H9 (cell line): ENCODE data around the gene TBC1D19. TPM values are rescaled to one million over a fixed set of nuclear protein-coding genes. Genes with fewer than 3 reads are reported as not detected.

Experiments used
- DNase-seq: peaks from one replicate; pipeline ENCODE4 v3.0.0-alpha.2; 2017
- H2AFZ ChIP-seq: one replicate; pipeline ENCODE4 v1.6.1; 2013; ENCODE audit warnings: mild to moderate bottlenecking, low read length, control low read depth, moderate library complexity
- H2AK5ac ChIP-seq: 2 replicates; pipeline ENCODE4 v1.6.1; 2013; ENCODE audit warnings: low read length, control low read depth, mixed read lengths; ENCODE audit not compliant: insufficient read length
- H2BK120ac ChIP-seq: one replicate; pipeline ENCODE4 v1.6.1; 2013; ENCODE audit warnings: low read depth, mild to moderate bottlenecking, low read length, control low read depth, inconsistent platforms; ENCODE audit not compliant: poor library complexity, severe bottlenecking
- H2BK12ac ChIP-seq: 2 replicates; pipeline ENCODE4 v1.6.1; 2013; ENCODE audit warnings: low read length, control low read depth, mixed read lengths, low read depth; ENCODE audit not compliant: insufficient read length
- H2BK15ac ChIP-seq: 2 replicates; pipeline ENCODE4 v1.6.1; 2013; ENCODE audit warnings: low read depth, low read length, control low read depth
- H2BK20ac ChIP-seq: one replicate; pipeline ENCODE4 v1.6.1; 2013; ENCODE audit warnings: low read depth, mild to moderate bottlenecking, low read length, control low read depth, inconsistent platforms; ENCODE audit not compliant: poor library complexity, severe bottlenecking
- H2BK5ac ChIP-seq: 2 replicates; pipeline ENCODE4 v1.6.1; 2013; ENCODE audit warnings: low read length, control low read depth, mixed read lengths; ENCODE audit not compliant: insufficient read length
- H3K14ac ChIP-seq: 2 replicates; pipeline ENCODE4 v1.6.1; 2013; ENCODE audit warnings: low read length, control low read depth; ENCODE audit not compliant: insufficient read depth
- H3K18ac ChIP-seq: 2 replicates; pipeline ENCODE4 v1.6.1; 2013; ENCODE audit warnings: low read depth, mild to moderate bottlenecking, mixed read lengths, low read length, control low read depth; ENCODE audit not compliant: insufficient read length
- H3K23ac ChIP-seq: 2 replicates; pipeline ENCODE4 v1.6.1; 2013; ENCODE audit warnings: low read length, control low read depth, mixed read lengths, low read depth; ENCODE audit not compliant: insufficient read length
- H3K23me2 ChIP-seq: 2 replicates; pipeline ENCODE4 v1.6.1; 2013; ENCODE audit warnings: low read depth, mild to moderate bottlenecking, mixed read lengths, low read length, control low read depth; ENCODE audit not compliant: insufficient read length, poor library complexity, severe bottlenecking
- H3K27ac ChIP-seq: 2 replicates; pipeline ENCODE4 v1.5.1; 2013; ENCODE audit warnings: low read length, control low read depth, mixed read lengths, low read depth; ENCODE audit not compliant: insufficient read length
- H3K27me3 ChIP-seq: 2 replicates; pipeline ENCODE4 v1.6.1; 2013; ENCODE audit warnings: low read length, control low read depth, inconsistent platforms; ENCODE audit not compliant: insufficient read depth
- H3K4ac ChIP-seq: 2 replicates; pipeline ENCODE4 v1.6.1; 2013; ENCODE audit warnings: low read depth, mild to moderate bottlenecking, control low read depth, inconsistent platforms, low read length, moderate library complexity
- H3K4me1 ChIP-seq: 2 replicates; pipeline ENCODE4 v1.6.1; 2013; ENCODE audit warnings: low read length, control low read depth, inconsistent platforms; ENCODE audit not compliant: insufficient read depth
- H3K4me2 ChIP-seq: 2 replicates; pipeline ENCODE4 v1.6.1; 2013; ENCODE audit warnings: low read length, control low read depth, mixed read lengths; ENCODE audit not compliant: insufficient read length, insufficient read depth
- H3K56ac ChIP-seq: 2 replicates; pipeline ENCODE4 v1.6.1; 2013; ENCODE audit warnings: low read depth, mild to moderate bottlenecking, mixed read lengths, low read length, control low read depth; ENCODE audit not compliant: insufficient read length
- H3K79me1 ChIP-seq: 2 replicates; pipeline ENCODE4 v1.6.1; 2013; ENCODE audit warnings: low read depth, mild to moderate bottlenecking, moderate library complexity, low read length, control low read depth, inconsistent platforms; ENCODE audit not compliant: insufficient read depth, poor library complexity, severe bottlenecking
- H3K79me2 ChIP-seq: 2 replicates; pipeline ENCODE4 v1.6.1; 2013; ENCODE audit warnings: low read length, control low read depth, inconsistent platforms; ENCODE audit not compliant: insufficient read depth
- H3K9ac ChIP-seq: 2 replicates; pipeline ENCODE4 v1.6.1; 2013; ENCODE audit warnings: low read length, control low read depth, mixed read lengths; ENCODE audit not compliant: insufficient read length; ENCODE audit errors: extremely low read depth
- H3K9me3 ChIP-seq: one replicate; pipeline ENCODE4 v1.6.1; 2013; ENCODE audit warnings: low read depth, low read length, inconsistent platforms; ENCODE audit not compliant: control insufficient read depth
- H3T11ph ChIP-seq: one replicate; pipeline ENCODE4 v1.6.1; 2013; ENCODE audit warnings: mild to moderate bottlenecking, low read length, control low read depth, inconsistent platforms
- H4K20me1 ChIP-seq: one replicate; pipeline ENCODE4 v1.6.1; 2013; ENCODE audit not compliant: control insufficient read depth, insufficient read length, insufficient read depth
- H4K5ac ChIP-seq: 2 replicates; pipeline ENCODE4 v1.6.1; 2013; ENCODE audit warnings: low read depth, mild to moderate bottlenecking, mixed read lengths, low read length, control low read depth; ENCODE audit not compliant: insufficient read length
- H4K8ac ChIP-seq: replicated peaks from 2 replicates; pipeline ENCODE4 v1.6.1; 2013; ENCODE audit warnings: low read length, control low read depth, mixed read lengths, low read depth; ENCODE audit not compliant: insufficient read length
- H4K91ac ChIP-seq: 2 replicates; pipeline ENCODE4 v1.6.1; 2013; ENCODE audit warnings: low read depth, mild to moderate bottlenecking, moderate library complexity, mixed read lengths, low read length, control low read depth; ENCODE audit not compliant: insufficient read length
- H3K27ac Mint-ChIP-seq, 3 experiments: 2 replicates in 2 of 3; 3 replicates in 1 of 3; pipeline ENCODE4 v1.8.0; 2020 to 2021; ENCODE audit warnings: mixed read lengths in 3 of 3, mild to moderate bottlenecking in 1 of 3, moderate library complexity in 1 of 3
- H3K27me3 Mint-ChIP-seq: 2 replicates; pipeline ENCODE4 v1.8.0; 2021; ENCODE audit warnings: low read depth, mild to moderate bottlenecking, moderate library complexity, mixed read lengths
- H3K36me3 Mint-ChIP-seq, 3 experiments: 2 replicates in 2 of 3; 3 replicates in 1 of 3; pipeline ENCODE4 v1.8.0; 2020 to 2021; ENCODE audit warnings: low read depth in 3 of 3, mixed read lengths in 3 of 3; ENCODE audit not compliant: insufficient read depth in 1 of 3
- H3K4me1 Mint-ChIP-seq, 2 experiments: 2 replicates each; pipeline ENCODE4 v1.8.0; 2020; ENCODE audit warnings: mixed read lengths in 2 of 2
- H3K4me3 Mint-ChIP-seq, 2 experiments: 2 replicates in 1 of 2; 3 replicates in 1 of 2; pipeline ENCODE4 v1.8.0; 2020 to 2021; ENCODE audit warnings: mild to moderate bottlenecking in 2 of 2, mixed read lengths in 2 of 2, moderate library complexity in 1 of 2
- H3K9me3 Mint-ChIP-seq, 2 experiments: 2 replicates in 1 of 2; 3 replicates in 1 of 2; pipeline ENCODE4 v1.8.0; 2020; ENCODE audit warnings: mild to moderate bottlenecking in 2 of 2, mixed read lengths in 2 of 2, moderate library complexity in 1 of 2
- WGBS: extraction: QIAGEN DNeasy Blood & Tissue Kit; methylation state at CpG from one replicate; pipeline ENCODE4 v1.1.7; 2013; ENCODE audit warnings: missing lambda C conversion rate, low lambda C conversion rate, mixed read lengths; ENCODE audit not compliant: insufficient read length; ENCODE audit errors: extremely low coverage; 5-methylcytosine and 5-hydroxymethylcytosine counted together
- total RNA-seq: library from RNA; stranded (reverse); gene quantifications from 2 replicates; pipeline ENCODE4 v1.2.1, GENCODE V29; 2021
- TF ChIP-seq, protein P1 (sequence below): fragments of 200-600 bp; sonication (generic); conservative IDR thresholded peaks from 3 replicates; pipeline ENCODE4 v1.8.0; 2021; ENCODE audit warnings: antibody characterized with exemption, mild to moderate bottlenecking

TBC1D19 gene
- total RNA-seq, 1 experiment from 2014 or later = 3.2 TPM

DNA sequence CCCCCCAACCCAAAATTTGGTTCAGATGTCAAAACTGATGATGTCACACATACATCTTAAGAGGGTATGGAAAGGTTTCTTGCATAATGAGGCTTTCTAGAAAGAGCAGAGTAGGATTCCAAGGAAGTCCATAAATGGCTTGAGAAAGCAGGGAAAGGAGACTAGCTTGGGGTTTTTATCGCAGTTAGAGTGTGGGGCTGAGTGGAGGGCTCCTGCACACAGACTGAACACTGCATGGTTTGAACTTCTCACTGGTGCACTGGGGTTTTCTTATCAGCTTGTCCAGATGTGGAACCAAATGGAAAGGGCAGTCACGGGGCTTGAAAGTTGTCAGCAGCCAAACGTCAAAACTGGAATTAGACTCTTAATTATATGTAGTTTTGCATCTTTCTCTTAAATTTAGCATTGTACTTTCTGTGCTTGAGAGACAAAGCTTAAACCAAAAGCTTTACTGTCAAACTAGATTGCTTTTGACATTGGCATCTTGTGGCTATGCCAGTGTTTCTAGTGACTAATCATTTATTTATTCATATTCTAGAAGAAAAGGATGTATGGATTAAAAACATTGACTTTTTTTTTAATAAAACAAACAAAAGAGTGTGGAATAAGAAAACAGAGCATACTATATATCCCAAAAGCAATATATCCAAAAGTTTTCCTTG, 198.4 kb downstream of the TBC1D19 start:
- Mint-ChIP-seq H3K4me3 (no peak overlapping the region), H3K36me3 (no peaks in the 10 kb centered on the region), H3K4me1 (peaks cover 2 to 7% of the 10 kb centered on the region in 2 experiments), H3K27ac (peak overlapping the region in 1 of 3 experiments; percentile 5; a peak in 1 of 7 replicates), H3K27me3 (no peaks in the 10 kb centered on the region), H3K9me3 (no peaks in the 10 kb centered on the region)
- Histone ChIP-seq H4K91ac (no peak overlapping the region), H2BK15ac (no peak overlapping the region), H2BK120ac (no peak overlapping the region), H3K4ac (no peak overlapping the region), H3K4me2 (no peak overlapping the region), H3K9me3 (no peaks in the 10 kb centered on the region), H3K27me3 (no peaks in the 10 kb centered on the region), H3K18ac (no peak overlapping the region), H2BK5ac (no peak overlapping the region), H3K23me2 (no peaks in the 10 kb centered on the region), H3K4me1 (no peaks in the 10 kb centered on the region), H3K9ac (no peak overlapping the region), H2AK5ac (no peak overlapping the region), H3K56ac (no peak overlapping the region), H2BK20ac (no peak overlapping the region), H3K79me2 (no peaks in the 10 kb centered on the region), H3T11ph (no peak overlapping the region), H3K79me1 (no peaks in the 10 kb centered on the region), H2BK12ac (no peak overlapping the region), H3K23ac (no peak overlapping the region), H4K8ac (no peak overlapping the region), H3K14ac (no peak overlapping the region), H2AFZ (no peak overlapping the region), H3K27ac (no peak overlapping the region), H4K20me1 (no peaks in the 10 kb centered on the region), H4K5ac (no peak overlapping the region)
- DNase-seq = no peak
- TF ChIP-seq, protein P1, sequence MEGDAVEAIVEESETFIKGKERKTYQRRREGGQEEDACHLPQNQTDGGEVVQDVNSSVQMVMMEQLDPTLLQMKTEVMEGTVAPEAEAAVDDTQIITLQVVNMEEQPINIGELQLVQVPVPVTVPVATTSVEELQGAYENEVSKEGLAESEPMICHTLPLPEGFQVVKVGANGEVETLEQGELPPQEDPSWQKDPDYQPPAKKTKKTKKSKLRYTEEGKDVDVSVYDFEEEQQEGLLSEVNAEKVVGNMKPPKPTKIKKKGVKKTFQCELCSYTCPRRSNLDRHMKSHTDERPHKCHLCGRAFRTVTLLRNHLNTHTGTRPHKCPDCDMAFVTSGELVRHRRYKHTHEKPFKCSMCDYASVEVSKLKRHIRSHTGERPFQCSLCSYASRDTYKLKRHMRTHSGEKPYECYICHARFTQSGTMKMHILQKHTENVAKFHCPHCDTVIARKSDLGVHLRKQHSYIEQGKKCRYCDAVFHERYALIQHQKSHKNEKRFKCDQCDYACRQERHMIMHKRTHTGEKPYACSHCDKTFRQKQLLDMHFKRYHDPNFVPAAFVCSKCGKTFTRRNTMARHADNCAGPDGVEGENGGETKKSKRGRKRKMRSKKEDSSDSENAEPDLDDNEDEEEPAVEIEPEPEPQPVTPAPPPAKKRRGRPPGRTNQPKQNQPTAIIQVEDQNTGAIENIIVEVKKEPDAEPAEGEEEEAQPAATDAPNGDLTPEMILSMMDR = no peak
- WGBS = no CpG with 5 or more reads among the region's 3 CpGs
